ENCODE data around the gene ZIC4. TPM values are rescaled to one million over a fixed set of nuclear protein-coding genes. Genes with fewer than 3 reads are reported as not detected.

Gene ZIC4
- total and polyA plus RNA-seq, 10 donors: not detected

DNA sequence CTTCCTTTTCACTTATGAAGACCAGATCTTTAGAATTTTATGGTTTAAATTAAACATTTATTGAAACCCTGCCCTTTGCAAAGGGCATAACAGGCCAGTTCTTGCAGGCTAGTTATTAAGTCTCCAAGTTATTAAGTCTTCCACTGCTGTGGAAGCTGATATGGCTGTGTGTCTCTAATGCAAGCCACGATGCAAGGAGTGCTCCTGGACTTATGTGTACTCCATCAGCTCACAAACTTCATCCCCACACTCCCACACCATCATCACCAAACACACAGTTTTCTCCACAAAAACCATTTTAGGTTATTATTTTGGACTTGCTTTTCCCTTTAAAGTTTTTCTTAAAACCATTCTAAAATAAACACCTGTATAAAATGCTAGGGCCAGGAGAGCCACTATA is 62.4 kb downstream of the ZIC4 start:
- Histone ChIP-seq H3K9me3 (no peaks in the 10 kb centered on the region), H3K4me1 (no peaks in the 10 kb centered on the region), H3K4me3 (no peak overlapping the region), H3K27ac (no peak overlapping the region), H3K27me3 (replicated peaks in 1 of 7) (peaks cover 0 to 14% (median 0%) of the 10 kb centered on the region in 7 donors), H3K36me3 (no peaks in the 10 kb centered on the region)
- DNase-seq: no peak
- WGBS, 5 donors: 41 to 57% (median 45%) methylated on average over 1 of the region's 1 CpG
- TF ChIP-seq POLR2A (IDR thresholded peaks at IDR 0.05) (no peak), POLR2AphosphoS5 (IDR thresholded peaks at IDR 0.05) (no peak)
- TF ChIP-seq, protein P1, sequence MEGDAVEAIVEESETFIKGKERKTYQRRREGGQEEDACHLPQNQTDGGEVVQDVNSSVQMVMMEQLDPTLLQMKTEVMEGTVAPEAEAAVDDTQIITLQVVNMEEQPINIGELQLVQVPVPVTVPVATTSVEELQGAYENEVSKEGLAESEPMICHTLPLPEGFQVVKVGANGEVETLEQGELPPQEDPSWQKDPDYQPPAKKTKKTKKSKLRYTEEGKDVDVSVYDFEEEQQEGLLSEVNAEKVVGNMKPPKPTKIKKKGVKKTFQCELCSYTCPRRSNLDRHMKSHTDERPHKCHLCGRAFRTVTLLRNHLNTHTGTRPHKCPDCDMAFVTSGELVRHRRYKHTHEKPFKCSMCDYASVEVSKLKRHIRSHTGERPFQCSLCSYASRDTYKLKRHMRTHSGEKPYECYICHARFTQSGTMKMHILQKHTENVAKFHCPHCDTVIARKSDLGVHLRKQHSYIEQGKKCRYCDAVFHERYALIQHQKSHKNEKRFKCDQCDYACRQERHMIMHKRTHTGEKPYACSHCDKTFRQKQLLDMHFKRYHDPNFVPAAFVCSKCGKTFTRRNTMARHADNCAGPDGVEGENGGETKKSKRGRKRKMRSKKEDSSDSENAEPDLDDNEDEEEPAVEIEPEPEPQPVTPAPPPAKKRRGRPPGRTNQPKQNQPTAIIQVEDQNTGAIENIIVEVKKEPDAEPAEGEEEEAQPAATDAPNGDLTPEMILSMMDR (IDR thresholded peaks at IDR 0.05 in 8 of 11, conservative IDR thresholded peaks at IDR 0.05 in 3 of 11): no peak
- intact Hi-C loops (cut with DNase I; ENCODE audit: low total_unique reads): no loop called here

DNA sequence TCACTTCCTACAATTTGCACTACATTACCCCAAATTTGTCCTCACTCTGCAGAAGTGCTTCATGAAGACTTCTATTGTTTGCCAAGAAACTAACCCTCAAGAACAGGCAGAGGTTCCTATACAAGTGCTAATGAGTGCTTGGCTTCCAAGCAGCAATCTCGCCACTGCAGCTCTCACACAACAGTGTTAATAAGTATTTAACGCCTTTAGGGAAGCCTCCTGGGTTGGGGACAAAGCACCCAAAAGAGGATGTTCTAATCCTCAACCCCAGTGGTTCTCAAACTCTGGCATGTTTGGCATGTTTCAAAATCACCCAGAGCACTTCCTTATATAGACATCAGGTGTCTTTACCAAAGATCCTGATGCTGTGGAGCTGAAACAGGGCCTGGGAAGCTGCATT is 64.6 kb downstream of the ZIC4 start:
- H3K27ac ChIP-seq: no peak overlapping the region
- DNase-seq: no peak
- H3K4me3 ChIP-seq: no peak overlapping the region
- intact Hi-C loops (cut with DNase I; ENCODE audit: low total_unique reads): no loop called here
- 40 to 77% (median 53%) methylated on average over 2 of the region's 2 CpGs for WGBS, 5 donors
- H3K27me3 ChIP-seq (replicated peaks in 1 of 7): peaks cover 0 to 6% (median 0%) of the 10 kb centered on the region in 7 donors
- TF ChIP-seq, protein P1 (IDR thresholded peaks at IDR 0.05 in 8 of 11, conservative IDR thresholded peaks at IDR 0.05 in 3 of 11): no peak
- TF ChIP-seq POLR2A (IDR thresholded peaks at IDR 0.05) (no peak), POLR2AphosphoS5 (IDR thresholded peaks at IDR 0.05) (no peak)
- no peaks in the 10 kb centered on the region for H3K4me1 ChIP-seq
- H3K36me3 ChIP-seq: no peaks in the 10 kb centered on the region
- H3K9me3 ChIP-seq: no peaks in the 10 kb centered on the region

DNA sequence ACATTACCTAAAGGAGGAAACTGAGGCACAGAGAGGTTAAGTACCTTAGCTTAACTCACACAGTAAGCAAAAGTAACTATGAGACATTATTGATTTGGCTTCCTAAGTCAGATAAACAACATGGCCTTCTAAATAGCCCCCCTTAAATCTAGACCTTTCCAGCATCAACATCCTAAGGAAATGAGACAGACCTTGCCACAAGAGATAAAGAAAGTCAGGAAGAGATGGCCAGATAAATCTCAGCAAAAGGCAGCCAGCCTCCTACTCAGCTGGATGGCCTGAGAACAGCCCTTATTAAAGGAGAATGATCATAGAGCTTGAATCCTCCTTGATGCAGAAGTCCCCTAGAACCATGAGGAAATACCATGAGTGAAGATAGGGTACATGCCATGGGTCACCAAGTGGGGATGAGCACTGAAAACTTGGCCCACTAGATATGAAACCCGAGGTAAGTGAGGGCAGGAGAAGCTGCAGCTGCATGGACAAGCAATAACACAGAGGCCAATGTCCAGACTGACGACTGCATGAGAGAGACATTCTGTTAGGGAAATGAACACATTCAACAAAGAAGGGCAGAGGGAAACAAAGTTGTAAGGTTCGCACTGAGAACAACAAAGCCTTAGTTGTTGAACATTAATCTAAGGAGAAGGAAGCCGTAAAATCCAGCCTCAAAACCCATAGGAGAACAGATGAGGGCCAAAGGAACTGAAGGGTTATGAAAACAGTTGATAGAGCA is 69.6 kb downstream of the ZIC4 start:
- Histone ChIP-seq H3K36me3 (no peaks in the 10 kb centered on the region), H3K4me1 (no peaks in the 10 kb centered on the region), H3K27me3 (replicated peaks in 1 of 7) (no peaks in the 10 kb centered on the region), H3K9me3 (no peaks in the 10 kb centered on the region), H3K27ac (peak overlapping the region in 1 of 8 donors; percentile 31), H3K4me3 (no peak overlapping the region)
- intact Hi-C loops (cut with DNase I; ENCODE audit: low total_unique reads): no loop called here
- no peak for TF ChIP-seq POLR2AphosphoS5 (IDR thresholded peaks at IDR 0.05)
- WGBS, 5 donors: 15 to 42% (median 31%) methylated on average over 4 of the region's 4 CpGs
- DNase-seq: no peak

Other genes starting within 250 kb of the ZIC4 start
- not detected for gene ZIC1, start 2.8 kb upstream of the ZIC4 start, total RNA-seq
- gene ZIC1, start 2.8 kb upstream of the ZIC4 start, polyA plus RNA-seq: not detected